Stimulated activated CD4-positive, alpha-beta T cell treated with anti-CD3 and anti-CD28 coated beads, Interleukin-15, amount 100 ng/mL, for 48 hours (primary cell): Measurements from ENCODE around the gene CACNA1D.

Source experiments
- DNase-seq, 2 donors: peaks; one replicate each; pipeline ENCODE4 v3.0.0-alpha.2; 2020; ENCODE audit warnings: low read depth in 2 of 2

The CACNA1D gene

DNA sequence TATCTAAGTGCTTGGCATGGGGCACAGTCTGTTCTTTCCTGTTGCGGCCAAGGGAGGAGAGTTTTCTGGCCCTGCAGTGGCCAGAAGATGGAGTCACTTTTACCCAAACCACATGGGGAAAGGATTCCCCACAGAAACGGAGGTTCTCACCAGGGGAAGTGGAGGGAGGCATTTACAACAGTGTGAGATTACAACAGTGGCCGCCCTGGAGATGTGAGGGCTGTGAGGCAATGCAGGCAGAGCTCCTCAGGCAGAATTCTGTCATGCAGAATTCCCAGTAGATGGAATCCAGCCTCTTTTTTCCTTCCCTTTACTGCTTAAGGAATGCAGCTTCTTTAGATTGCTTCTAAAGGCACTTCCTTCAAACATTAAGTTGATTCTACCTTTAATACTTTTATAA, 83.1 kb downstream of the CACNA1D start:
- DNase-seq: no peak

DNA sequence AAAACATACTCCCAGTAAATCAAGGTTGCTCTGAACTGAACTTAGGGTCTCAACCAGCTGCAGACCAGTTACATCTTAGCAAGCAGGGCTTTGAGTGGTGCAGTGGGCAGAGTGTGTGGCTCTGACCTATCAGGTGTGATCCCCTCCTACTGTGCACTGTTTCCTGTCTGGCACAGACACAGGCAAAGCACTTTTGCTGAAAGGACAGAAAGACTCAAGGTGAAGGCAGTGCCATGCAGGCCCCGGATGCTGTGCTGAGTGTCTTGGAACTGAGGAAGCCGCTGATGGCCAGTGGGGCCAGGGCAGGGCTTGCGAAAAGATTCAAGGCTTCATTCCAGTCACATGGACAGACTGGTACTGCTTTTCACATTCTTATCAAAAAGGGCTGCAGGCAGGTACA, 85.2 kb downstream of the CACNA1D start:
- no peak for DNase-seq

DNA sequence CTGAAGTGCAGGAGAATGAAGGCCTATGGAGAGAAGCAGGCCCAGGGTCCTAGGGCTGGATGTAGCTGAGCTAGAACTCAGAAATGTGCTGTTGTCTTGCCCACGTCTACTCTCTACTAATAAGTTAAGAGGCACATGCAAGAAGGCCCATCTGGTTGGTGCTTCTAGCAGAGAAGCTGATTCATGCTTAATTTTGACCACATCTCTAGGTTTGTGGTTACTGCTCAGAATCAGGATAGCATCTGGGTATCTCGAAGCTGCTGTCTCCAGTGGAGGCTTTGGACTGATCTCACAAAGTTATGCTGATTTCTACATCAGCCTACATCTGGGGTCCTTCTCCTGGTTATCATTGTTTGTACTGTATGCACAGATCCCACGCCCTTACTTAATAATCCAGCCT, 87.3 kb downstream of the CACNA1D start:
- no peak for DNase-seq

DNA sequence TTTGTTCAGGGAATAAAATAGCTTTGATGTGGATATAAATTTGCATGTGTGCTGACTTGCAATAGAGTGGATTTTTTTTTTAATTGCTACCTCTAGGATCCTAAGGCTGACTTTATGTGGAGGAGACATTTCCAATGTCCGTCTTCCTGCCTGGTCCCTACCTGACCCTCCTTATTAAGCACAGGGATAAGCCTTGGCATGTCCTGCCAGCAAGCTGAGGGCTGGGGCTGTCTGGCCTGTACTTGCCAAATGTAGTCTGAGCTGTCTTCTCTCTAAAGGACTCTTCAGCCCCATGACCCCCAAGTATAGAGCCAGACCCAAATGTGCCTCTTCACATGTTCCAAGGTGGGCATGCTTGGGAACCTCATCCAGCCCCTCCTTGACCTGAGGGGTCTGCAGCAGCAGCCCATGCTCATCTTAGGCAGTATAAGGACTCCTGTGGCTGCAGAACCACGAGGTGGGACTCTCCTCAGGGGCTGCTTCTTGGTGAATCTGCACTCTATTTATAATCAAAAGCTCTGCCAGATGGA, 88.8 kb downstream of the CACNA1D start:
- no peak for DNase-seq

DNA sequence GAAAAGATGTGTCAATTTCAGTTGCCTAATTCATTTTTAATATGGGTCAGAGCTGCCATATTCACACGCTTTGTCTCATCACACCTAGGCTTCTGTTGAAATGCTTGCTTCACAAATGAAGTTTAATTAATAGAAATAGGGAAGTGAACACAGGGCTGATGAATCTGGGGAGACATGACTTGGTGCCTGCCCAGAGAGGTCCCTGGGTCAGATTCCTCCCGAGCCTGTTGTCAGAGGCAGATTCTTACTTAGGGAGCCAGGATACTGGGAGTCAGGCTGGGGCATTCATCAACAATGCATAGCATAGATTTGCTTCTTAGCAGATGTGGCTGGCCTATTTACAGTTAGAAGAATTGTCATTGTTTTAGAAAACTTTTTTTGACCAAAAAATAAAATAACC, 90.6 kb downstream of the CACNA1D start:
- no peak for DNase-seq

DNA sequence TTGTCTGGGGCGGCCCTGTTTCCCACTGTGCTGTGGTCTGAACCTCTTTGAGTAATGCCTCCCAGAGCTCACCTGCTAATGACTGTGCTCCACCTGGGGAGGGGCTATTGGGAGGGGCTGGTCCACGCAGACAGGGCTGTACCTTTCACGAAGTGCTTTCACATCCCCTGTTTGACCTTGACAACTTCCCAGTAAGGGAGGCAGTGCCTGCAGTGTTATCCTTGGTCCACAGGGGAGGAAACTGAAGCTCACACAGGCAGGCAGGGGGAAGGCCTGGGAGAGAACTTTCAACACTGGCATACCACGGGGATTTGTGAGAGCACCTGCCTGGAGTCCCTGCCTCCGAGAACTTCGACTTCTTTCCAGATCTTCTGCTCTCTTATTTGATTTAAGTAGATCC, 91.2 kb downstream of the CACNA1D start:
- no peak for DNase-seq

DNA sequence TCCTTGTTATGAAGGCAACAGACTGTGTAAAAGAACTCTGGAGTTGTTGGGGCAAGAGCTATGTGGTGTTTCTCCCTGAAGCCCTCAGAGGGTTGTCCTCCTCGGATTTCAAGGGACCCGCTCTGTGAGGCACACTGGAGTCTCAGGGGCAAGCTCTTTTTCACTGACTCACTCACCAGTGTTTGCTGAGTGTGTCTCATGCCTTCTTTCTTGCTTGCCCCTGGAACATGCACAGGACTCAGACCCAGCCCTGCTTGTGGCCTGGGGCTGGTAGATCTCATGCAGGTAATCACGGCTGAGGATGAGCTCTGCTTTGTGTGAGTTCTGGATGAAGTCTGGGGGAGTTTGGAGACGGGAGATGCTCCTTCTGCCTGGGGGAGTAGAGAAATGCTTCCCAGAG, 93.7 kb downstream of the CACNA1D start:
- DNase-seq: no peak

DNA sequence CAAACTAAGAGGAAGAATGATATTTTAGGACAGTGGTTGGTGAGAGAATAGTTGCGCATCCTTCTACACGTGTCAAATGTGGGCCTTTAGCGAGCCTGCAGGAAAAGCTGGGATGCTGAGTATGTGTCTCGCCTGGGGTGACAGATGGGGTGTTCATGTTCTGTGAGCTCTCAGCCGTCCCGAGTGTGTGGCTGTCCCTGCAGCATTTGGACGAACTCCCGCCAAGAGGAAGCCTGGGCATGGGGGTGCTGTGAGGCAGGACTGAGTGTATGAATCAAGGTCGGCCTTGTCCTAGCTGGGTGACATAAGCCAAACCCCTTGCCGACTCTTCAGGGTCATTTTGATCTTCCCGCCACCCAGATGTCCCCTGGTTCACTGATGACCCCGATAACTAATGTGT, 94.8 kb downstream of the CACNA1D start:
- DNase-seq: no peak

DNA sequence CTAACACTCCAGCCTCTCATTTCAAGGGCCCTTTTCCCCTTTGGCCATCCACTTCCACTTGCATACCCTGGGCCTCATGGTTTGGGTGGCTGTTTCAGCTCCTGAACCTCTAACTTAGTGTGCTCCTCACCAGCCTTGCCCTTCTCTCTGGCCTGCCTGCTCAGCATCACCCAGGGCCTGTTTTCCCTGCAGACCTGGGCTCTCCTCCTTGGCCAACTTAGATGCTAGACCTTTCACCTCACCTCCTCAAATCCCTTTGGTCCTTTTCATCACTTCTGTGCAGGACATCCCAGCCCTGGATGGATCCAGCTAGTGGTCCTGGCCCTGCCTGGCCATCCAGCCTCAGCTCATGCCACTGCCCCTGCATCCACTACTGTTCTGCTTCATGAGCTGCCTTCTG, 95.4 kb downstream of the CACNA1D start:
- DNase-seq: no peak

DNA sequence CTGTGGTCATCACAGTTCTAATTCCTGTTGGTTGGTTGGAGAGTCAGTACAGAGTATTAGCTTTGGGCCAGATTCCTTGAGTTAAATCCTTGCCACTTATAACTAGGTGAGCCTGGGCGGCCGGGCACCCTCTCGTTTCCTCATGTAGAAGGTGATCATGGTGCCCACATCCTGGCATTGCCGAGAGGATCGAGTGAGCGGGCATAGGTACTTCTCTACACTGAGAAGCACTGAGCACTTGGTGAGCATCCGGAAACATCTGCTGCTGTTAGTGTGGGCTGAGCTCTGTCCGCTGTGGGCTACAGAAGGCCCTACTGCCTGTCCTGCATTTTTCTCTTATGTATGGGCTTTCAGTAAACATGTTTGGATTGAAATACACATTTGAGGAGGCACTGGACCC, 96.2 kb downstream of the CACNA1D start:
- DNase-seq: no peak

DNA sequence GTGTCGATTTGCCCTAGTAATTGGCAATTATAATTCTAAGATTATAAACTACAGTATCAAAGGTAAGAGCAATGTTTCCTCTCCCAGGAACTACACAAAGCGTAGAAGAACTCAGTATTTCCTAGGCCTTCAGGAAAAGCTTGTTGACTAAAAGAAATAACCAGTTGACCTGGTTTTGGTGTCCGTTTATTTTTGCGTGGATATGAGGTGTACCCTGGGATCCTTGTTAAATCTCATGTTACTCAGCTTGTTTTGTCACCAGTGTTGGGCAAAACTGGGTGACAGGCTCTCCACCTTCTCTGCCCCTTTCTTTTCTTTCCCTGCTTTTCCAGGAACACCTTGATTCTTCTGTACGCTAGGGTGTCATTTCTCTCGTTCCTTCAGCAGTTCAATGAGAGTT, 97.2 kb downstream of the CACNA1D start:
- DNase-seq: no peak

DNA sequence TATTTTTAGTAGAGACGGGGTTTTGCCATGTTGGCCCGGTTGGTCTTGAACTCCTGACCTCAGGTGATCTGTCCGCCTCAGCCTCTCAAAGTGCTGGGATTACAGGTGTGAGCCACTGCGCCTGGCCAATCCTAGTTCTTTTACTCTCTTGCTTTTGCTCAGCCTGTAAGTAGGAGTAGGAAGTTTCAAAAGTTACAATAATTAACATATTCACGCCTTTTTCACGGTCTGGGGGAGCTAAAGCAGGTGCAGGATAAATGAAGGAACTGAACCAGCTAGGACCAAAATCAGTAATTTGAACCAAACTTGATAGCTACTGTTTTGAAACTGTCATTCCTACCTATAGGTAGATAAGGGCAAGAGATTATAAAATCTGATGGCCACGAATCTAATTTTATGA, 98.5 kb downstream of the CACNA1D start:
- no peak for DNase-seq

DNA sequence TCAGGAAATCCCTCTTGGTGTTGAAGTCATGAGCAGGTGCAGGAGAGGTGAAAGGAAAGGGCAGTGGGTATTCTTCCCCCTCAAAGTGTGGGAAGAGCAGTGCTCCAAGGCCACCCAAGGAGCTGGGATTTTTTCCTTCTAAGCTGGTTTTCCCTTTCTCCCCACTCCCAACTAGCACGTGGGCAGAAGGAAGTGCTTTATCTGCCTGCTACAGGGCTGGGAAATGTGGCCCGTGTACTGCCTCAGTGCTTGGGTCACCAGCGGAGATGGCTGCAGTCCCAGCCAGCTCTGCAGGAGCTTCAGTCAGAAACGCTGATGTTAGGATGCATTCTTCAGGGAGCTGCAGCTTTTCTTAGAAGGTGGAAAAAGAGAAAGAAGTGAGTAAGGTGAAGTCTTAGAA, 99.2 kb downstream of the CACNA1D start:
- DNase-seq: no peak

DNA sequence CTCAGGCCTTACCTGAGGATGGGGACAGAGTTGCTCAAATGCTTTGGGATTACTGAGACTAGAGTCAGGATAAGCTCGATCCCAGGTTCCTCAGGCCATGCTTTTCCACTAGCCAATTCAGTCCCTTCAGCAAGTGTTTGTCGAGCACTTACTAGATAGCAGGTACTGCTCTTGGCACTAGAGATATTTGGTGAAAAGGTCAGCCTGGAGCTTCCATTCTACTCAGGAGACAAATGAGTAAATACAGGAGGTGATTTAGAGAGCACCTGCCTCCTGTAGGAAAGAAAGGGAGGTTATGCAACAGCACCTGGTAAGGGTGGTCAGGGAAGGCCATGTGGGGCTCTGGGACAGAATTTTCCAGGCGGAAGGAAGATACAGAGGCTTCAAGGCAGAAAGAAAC, 99.9 kb downstream of the CACNA1D start:
- no peak for DNase-seq

DNA sequence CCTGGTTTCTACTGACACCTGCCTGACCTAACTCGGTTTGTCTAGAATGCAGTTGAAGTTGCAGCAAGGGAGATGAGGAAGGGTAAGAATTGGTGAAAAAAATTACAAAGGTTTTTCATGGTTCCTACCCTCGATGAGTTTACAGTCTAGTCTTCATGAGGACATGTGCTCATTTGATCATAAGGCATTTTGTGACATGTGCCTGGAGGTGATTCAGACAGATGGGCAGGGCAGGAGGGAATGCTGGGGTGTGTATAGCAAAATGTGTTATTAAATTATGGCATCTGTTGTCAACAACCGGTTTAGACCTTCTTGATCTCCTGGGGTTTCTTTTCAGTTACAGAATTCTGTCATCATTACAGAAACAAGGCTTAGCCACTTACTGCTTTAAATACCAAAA, 101.2 kb downstream of the CACNA1D start:
- DNase-seq: no peak

DNA sequence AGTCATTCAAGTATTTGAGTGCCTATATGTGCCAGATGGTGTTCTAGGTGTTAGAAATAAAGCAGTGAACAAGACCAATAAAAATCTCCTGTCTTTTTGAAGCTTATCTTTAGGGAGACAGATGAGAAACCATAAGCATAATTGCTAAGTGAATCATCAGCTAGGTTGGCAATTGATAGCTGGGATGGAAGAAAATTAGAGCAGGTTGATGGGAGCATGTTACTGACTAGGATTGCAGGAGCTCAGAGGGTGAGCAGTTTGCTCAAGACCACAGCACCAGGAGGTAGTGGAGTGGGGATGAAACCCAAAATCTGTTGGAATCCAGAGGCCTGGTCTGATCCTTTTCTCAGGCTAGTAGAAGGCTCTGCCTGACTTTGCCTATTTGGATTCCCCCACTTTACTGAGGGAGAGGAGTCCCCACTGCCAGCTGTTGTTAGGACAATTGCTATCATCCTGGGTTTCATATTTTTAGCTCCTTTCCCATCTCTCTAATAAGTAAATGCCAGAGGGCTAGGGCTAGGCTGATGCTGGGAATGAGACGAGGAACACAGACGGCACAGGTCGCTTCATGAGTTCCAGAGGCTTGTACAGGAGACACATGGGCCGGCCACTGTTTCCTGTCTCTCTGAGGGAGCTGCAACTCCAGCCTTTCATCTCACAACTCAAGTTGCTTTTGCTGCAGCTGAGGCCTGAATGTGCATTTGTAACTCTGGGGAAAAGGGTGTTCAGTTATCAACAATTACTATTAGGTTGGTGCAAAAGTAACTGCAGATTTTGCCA, 102.9 kb downstream of the CACNA1D start:
- DNase-seq: no peak

DNA sequence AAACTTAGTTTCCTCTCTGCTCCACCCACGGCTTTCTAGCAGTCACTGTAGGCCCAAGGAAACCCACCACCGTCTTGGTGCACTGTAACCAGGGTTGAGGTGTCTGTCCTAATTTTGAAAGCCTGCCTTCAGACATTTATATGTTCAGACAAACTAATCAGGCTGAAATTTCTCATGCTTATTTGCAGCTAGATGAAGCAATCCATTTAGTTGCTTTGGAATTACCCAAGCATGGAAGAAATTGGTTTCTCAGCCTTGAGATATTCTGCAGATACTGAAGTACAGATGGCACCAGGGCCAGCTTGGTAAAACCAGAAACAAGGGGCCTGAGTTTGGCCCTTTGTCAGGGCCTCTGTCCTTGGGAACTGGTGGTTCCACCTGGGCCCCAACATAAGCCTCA, 105.4 kb downstream of the CACNA1D start:
- no peak for DNase-seq

DNA sequence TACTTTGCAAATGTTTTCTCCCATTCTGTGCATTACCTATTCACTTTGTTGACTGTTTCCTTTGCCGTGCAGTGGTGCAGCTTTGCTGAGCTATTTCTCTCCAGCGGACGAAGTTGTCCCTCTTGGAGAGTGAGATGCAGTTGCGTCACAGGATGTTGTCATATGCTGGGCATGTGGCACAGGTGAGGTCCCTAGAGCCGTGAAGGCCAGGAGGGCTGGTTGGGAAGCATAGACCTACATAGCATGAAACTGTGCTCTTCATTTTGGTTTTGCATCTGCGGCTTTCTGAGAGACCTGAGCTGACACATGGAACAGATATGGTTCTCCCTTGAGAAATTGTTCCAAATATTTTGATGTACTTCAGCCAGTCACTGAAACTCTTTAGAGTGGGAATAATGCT, 108.5 kb downstream of the CACNA1D start:
- no peak for DNase-seq

DNA sequence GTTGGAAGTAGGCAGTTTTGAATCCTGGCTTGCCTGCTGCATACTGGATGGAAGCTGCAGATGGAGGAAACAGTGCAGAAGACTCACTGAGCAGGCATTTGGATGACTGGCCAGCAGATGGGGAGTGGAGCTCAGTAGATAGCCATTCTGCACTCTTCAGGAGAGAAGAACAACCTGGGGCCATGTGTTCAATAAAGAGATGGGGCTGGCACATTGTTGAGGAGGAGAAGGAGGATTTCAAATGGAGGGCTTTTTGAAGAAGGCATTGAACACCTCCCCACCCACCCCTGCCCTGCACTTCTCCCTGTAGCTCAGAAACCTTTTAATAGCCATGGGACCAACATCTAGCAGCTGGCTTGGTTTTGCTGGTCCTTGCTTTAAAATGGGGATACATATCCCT, 109.8 kb downstream of the CACNA1D start:
- DNase-seq: no peak

DNA sequence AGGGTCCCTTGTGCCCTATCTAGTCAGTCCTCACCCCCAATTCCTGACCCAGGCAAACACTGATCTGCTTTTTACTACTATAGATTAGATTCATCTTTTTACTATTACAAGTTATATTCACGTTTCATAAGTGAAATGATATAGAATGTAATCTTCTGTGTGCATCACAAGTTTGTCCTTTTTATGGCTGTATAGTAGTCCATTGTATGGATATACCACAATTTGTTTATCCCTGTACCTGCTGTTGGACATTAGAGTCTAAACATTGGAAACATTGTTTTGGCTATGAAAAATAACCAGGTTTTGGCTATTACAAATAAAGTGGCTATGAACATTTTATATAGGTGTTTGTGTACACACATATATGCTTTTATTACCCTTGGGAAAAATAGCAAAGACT, 112.4 kb downstream of the CACNA1D start:
- no peak for DNase-seq

DNA sequence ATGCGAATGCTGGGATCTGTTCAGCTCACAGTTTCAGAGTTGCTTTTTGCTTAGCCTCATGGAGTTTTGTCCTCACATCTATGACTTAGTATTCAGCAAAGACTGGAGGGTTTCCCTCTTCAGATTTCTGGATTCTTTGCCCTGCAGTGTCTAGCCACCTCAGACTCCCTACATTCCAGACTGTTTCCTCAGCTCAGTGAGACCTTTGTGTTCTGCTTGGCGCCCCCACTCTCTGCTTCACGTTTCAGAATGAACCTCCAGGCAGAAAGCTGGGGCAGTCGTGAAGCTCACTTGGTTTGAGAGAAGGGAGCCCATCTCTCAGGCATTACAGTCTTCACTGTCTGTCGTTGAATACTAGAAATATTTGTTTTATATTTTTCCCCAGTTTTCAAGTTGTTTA, 118.1 kb downstream of the CACNA1D start:
- no peak for DNase-seq

DNA sequence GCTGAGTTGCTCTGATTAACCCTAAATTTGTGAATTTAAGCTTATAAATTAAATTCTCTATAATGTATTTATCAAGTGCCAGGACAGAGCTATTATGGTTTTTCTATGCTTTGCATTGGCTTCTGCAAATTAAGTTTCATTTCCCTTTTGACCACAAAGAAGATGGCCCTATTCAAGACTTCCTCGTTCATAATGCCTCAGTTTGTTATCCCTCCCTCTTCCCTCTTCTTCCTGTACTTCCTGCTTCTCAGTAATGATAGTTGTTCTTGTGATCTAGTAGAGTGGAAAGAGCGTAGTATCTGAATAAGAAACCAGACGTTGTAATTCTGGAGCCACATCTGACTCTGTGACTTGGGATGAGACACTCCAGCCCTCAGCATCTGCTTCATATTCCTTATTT, 118.7 kb downstream of the CACNA1D start:
- DNase-seq: no peak

DNA sequence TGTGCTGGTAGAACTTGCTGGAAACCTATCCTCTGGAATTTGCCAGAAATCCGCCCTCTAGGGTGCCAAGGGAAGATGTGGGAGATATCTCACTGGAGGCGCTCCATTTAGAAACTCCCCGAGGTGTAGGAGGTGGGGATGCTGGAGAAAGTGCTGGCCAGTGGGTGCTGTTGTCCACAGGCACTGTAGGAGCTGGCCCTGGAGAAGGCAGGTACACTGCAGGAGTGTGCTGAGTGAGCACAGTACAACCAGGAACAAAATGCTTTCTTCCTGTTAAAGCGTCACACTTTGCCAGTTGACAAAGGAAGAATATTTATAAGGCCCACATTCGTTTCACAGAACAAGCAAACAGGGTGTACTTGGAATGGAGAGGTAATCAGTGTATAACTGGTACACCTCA, 119.9 kb downstream of the CACNA1D start:
- no peak for DNase-seq

DNA sequence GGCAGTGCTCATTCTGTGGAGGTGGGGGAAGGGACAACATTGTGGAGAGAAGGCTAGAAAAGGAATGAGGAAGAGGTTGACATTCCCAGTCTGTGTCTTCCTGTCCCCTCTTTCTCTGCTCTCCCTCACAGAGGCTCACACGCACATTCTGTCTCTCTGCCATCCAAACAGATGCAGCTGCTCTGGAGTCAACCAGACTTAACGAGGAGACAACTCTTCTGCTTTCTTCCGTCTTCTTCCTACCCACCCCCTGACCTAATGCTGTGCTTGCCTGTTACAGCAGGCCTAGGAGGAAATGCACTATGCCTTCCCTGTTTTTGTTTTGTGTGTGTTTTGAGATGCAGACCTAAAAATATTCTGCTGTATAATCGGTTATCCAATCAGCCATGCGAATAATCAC, 121.9 kb downstream of the CACNA1D start:
- no peak for DNase-seq
